Ishikawa (cell line): Measurements from ENCODE around the gene CCDC201.
A peak's percentile ranks its signal among the peaks of the same experiment; 100 is the strongest.

Experiments
- CEBPB ChIP-seq: IDR thresholded peaks from 2 replicates; pipeline ENCODE4 v1.6.1; 2012
- CREB1 ChIP-seq: IDR thresholded peaks from 2 replicates; pipeline ENCODE4 v1.6.1; 2012; ENCODE audit warnings: low read depth
- EGR1 ChIP-seq: IDR thresholded peaks from 2 replicates; pipeline ENCODE4 v1.6.1; 2012
- EP300 ChIP-seq: IDR thresholded peaks from 2 replicates; pipeline ENCODE4 v1.6.1; 2012; ENCODE audit warnings: borderline replicate concordance
- FOXM1 ChIP-seq: IDR thresholded peaks from 2 replicates; pipeline ENCODE4 v1.6.1; 2012; ENCODE audit warnings: low read depth, borderline replicate concordance
- NFIC ChIP-seq: IDR thresholded peaks from 2 replicates; pipeline ENCODE4 v1.6.1; 2012
- RAD21 ChIP-seq: IDR thresholded peaks from 2 replicates; pipeline ENCODE4 v1.6.1; 2012; ENCODE audit warnings: low read depth
- TAF1 ChIP-seq: IDR thresholded peaks from 2 replicates; pipeline ENCODE4 v1.6.1; 2012; ENCODE audit warnings: low read depth, mild to moderate bottlenecking
- TCF12 ChIP-seq: IDR thresholded peaks from 2 replicates; pipeline ENCODE4 v1.6.1; 2012; ENCODE audit warnings: low read depth
- TEAD4 ChIP-seq: IDR thresholded peaks from 2 replicates; pipeline ENCODE4 v1.6.1; 2012
- YY1 ChIP-seq: IDR thresholded peaks from 2 replicates; pipeline ENCODE4 v1.6.1; 2012; ENCODE audit warnings: low read depth
- ZBTB7A ChIP-seq: IDR thresholded peaks from 2 replicates; pipeline ENCODE4 v1.6.1; 2012; ENCODE audit warnings: low read depth
- TF ChIP-seq, protein P1 (sequence below): IDR thresholded peaks from 2 replicates; pipeline ENCODE4 v1.6.1; 2012
- TF ChIP-seq, protein P2 (sequence below): IDR thresholded peaks from 2 replicates; pipeline ENCODE4 v1.6.1; 2012; ENCODE audit warnings: low read depth, mild to moderate bottlenecking
- TF ChIP-seq, protein P3 (sequence below): IDR thresholded peaks from 2 replicates; pipeline ENCODE4 v1.6.1; 2012

Gene CCDC201

DNA sequence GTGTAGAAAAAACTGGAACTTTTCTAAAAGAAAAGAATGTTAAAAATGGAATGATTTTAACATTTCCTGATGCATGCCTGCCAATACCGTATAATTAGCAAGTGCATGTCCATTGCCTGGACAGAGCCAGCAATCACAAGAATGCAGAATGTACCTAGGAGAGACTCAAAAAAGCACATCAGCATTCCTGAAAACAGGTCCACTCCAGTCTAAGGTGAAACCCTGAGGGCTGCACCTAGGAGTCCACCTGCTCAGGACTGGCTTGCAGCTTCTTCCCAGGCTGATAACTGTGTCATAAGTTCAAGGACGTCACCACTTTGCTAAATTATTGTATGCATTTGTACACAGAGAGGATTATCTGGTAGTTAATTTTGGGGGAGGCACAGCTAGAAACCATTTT is 5.4 kb downstream of the CCDC201 start:
- TF ChIP-seq, protein P1, sequence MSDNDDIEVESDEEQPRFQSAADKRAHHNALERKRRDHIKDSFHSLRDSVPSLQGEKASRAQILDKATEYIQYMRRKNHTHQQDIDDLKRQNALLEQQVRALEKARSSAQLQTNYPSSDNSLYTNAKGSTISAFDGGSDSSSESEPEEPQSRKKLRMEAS, result no peak
- no peak for TF ChIP-seq NFIC
- TF ChIP-seq CEBPB, result no peak
- TF ChIP-seq EGR1, result no peak
- TF ChIP-seq TAF1, result no peak
- no peak for TF ChIP-seq CREB1
- TF ChIP-seq, protein P2, sequence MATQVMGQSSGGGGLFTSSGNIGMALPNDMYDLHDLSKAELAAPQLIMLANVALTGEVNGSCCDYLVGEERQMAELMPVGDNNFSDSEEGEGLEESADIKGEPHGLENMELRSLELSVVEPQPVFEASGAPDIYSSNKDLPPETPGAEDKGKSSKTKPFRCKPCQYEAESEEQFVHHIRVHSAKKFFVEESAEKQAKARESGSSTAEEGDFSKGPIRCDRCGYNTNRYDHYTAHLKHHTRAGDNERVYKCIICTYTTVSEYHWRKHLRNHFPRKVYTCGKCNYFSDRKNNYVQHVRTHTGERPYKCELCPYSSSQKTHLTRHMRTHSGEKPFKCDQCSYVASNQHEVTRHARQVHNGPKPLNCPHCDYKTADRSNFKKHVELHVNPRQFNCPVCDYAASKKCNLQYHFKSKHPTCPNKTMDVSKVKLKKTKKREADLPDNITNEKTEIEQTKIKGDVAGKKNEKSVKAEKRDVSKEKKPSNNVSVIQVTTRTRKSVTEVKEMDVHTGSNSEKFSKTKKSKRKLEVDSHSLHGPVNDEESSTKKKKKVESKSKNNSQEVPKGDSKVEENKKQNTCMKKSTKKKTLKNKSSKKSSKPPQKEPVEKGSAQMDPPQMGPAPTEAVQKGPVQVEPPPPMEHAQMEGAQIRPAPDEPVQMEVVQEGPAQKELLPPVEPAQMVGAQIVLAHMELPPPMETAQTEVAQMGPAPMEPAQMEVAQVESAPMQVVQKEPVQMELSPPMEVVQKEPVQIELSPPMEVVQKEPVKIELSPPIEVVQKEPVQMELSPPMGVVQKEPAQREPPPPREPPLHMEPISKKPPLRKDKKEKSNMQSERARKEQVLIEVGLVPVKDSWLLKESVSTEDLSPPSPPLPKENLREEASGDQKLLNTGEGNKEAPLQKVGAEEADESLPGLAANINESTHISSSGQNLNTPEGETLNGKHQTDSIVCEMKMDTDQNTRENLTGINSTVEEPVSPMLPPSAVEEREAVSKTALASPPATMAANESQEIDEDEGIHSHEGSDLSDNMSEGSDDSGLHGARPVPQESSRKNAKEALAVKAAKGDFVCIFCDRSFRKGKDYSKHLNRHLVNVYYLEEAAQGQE, result no peak
- TF ChIP-seq, protein P3, sequence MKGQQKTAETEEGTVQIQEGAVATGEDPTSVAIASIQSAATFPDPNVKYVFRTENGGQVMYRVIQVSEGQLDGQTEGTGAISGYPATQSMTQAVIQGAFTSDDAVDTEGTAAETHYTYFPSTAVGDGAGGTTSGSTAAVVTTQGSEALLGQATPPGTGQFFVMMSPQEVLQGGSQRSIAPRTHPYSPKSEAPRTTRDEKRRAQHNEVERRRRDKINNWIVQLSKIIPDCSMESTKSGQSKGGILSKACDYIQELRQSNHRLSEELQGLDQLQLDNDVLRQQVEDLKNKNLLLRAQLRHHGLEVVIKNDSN, result no peak
- no peak for TF ChIP-seq YY1
- no peak for TF ChIP-seq ZBTB7A
- TF ChIP-seq TCF12, result no peak
- no peak for TF ChIP-seq TEAD4
- no peak for TF ChIP-seq EP300
- TF ChIP-seq RAD21, result no peak
- no peak for TF ChIP-seq FOXM1

DNA sequence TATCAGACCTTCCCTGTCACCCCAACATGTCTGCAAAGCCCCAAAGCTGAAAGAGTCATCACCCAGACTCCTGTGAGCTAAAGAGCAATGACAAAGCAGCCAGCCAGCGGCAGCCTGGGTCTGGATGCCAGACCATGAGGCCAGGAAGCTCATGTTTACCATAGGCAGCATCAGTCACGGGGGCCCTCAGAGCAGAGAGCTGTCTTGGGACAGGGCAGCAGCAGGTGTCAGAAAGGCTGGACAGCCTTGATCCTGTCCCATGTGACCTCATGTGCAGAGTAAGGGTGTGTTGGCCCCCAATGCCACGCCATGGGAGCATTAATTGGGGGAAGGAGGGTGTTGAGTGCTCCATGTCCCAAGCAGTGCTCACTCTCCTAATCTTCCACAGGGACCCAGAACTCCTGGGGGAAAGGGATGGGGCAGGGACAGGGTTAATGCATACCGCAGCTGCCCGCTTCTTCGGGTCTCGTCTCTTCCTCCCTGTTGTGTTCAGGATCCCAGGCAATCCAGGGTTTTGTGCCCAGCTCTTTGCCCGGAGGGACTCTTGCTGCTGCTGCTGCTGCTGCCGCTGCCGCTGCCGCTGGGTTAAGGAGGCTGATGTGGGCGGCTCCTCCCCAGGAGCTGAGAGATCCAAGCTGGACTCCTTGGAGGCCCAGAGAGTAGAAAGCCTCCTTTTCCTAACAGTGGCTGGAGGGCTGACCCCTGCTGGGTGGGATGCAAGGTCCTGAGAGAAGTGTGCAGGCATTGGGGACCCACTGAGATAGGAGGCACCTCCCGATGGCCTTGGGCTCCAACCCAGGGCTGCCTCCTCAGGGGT is 7.1 kb downstream of the CCDC201 start:
- no peak for TF ChIP-seq NFIC
- no peak for TF ChIP-seq CREB1
- TF ChIP-seq, protein P1, result no peak
- TF ChIP-seq, protein P3, result no peak
- TF ChIP-seq ZBTB7A, result no peak
- no peak for TF ChIP-seq TEAD4
- no peak for TF ChIP-seq TAF1
- no peak for TF ChIP-seq CEBPB
- TF ChIP-seq EP300, result no peak
- TF ChIP-seq EGR1, result no peak
- TF ChIP-seq TCF12, result no peak
- no peak for TF ChIP-seq YY1
- TF ChIP-seq, protein P2, result no peak
- no peak for TF ChIP-seq RAD21
- no peak for TF ChIP-seq FOXM1

DNA sequence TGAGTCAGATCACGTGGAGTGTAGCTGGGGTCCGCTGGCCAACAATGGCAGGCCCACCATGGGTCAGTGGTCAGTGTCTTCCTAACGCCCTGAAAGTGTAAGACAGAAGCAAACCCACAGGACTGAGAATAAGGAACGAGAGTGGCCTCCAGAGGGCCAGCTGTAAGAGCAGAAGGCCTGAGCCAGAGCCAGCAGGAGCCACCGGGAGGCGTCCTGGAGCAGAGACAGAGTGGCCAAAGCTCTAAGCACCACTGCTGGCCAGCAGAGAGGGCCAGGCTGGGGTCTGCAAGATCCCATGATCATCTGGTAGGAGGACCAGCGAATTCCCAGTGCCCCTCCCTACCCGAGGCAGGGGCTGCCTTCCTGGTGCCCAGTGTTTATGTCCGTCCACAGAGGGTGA is 9.2 kb downstream of the CCDC201 start:
- TF ChIP-seq RAD21 (peak; percentile 48), TCF12 (no peak)

DNA sequence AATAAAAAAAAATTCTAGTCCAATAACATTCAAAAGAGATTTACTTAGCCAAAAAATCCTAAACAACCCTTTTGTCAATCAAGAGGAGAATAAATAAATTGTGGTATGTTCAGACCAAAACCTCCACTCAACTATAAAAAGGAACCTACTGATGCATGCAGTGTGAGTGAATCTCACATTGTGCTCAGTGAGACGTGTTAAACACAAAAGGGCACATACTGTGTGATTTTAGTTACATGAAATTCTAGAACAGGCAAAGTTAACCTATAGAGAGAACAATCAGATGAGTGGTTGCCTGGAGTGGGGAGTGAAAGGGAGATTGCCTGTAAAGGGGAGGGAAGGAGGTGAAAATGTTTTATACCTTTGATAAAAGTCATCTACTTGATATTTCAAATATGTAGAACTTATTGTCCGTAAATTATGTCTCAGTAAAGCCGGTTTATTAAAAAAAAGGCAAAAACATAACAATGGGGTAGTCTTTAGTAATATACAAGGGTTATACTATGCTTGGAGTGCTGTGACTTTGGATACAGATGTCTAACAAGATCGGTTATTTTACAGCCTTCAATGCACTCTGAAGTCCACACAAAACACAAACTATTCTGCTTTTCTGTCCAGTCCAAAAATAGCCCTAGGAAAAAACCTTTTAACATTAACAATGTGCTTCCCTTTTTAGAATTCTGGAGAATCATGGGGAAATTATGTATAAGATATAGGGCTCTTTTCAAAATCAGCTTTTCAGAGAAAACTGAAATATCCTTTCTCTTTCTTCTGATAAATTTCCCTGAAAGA is 30.8 kb downstream of the CCDC201 start:
- TF ChIP-seq, protein P1, result 0 out of 2 replicates have a peak, but pooled peaks have one; percentile 17
- TF ChIP-seq EP300 (peak; percentile 72), TCF12 (0 out of 2 replicates have a peak, but pooled peaks have one; percentile 47), TEAD4 (peak; percentile 51; the same call in 1 of the 2 replicates), FOXM1 (0 out of 2 replicates have a peak, but pooled peaks have one; percentile 32)

DNA sequence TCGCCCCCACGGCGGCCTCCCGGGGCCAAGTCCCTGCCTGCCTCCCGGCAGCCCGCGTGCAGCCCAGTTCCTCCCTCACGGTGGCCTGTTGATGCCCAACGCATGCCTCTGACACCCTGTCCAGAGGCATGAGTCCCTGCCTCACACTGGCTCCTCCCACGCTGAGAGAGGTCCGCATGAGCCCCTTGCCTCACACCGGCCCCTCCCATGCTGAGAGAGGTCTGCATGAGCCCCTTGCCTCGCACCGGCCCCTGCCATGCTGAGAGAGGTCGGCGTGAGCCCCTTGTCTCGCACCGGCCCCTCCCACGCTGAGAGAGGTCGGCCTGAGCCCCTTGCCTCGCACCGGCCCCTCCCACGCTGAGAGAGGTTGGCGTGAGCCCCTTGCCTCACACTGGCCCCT is 59.9 kb downstream of the CCDC201 start:
- TF ChIP-seq, protein P1, result no peak
- TF ChIP-seq FOXM1, result no peak
